ENCODE measurements around the gene THAP6. TPM values are rescaled to one million over a fixed set of nuclear protein-coding genes. Genes with fewer than 3 reads are reported as not detected.
"Not testable (repeated sequence)": the region's sequence is repeated elsewhere in the genome, so short reads cannot be mapped to it uniquely, and the experiment has no call there.

The THAP6 gene
- total RNA-seq, 2 donors from 2014 or later, result 13.7 to 25.0 TPM

DNA sequence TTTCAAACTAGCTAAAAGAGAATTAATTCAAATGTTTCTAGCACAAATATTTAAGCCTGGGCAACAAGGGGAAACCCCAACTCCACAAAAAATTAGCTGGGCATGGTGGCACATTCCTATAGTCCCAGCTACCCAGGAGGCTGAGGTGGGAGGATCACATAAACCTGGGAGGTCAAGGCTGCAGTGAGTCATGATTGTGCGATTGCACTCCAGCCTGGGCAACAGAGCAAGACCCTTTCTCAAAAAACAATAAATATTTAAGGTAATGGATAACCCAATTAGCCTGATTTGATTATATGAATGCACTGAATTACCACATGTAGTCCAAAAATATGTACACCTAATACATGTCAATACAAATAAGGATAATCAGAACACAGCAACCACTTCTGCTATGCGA is 14.4 kb upstream of the THAP6 start:
- Histone ChIP-seq H3K4me1 (ENCODE audit: control insufficient read depth, insufficient read depth, low read length) (no peaks in the 10 kb centered on the region), H3K9ac (ENCODE audit: extremely low read depth, low read length, poor library complexity, severe bottlenecking) (no peak overlapping the region), H3K27me3 (ENCODE audit: control insufficient read depth, insufficient read depth, low read length, poor library complexity, severe bottlenecking) (no peaks in the 10 kb centered on the region), H3K4me3 (ENCODE audit: low read length) (no peak overlapping the region), H3K27ac (ENCODE audit: low read depth, low read length) (no peak overlapping the region), H3K36me3 (ENCODE audit: control insufficient read depth, insufficient read depth, low read length) (peaks cover 67% of the 10 kb centered on the region), H3K9me3 (ENCODE audit: control insufficient read depth, low read length) (peaks cover 26% of the 10 kb centered on the region)
- DNase-seq, result no peak
- Mint-ChIP-seq H3K9me3 (peaks cover 11% of the 10 kb centered on the region), H3K27ac (no peak overlapping the region), H3K4me3 (no peak overlapping the region), H3K4me1 (no peaks in the 10 kb centered on the region), H3K27me3 (ENCODE audit: insufficient read depth) (no peaks in the 10 kb centered on the region), H3K36me3 (ENCODE audit: low read depth) (peaks cover 62% of the 10 kb centered on the region)
- no peak for TF ChIP-seq CTCF (conservative IDR thresholded peaks at IDR 0.05)
- WGBS, 2 experiments (ENCODE audit: insufficient coverage in 1 of 2, insufficient read length in 1 of 2), result 94% methylated on average over 2 of the region's 2 CpGs; no CpG with 5 or more reads in 1 of the 2 experiments

GRCh38 chr4:75502671-75503070 is 11.6 kb upstream of the THAP6 start:
- H3K9me3 ChIP-seq (ENCODE audit: control insufficient read depth, low read length), result peaks cover 26% of the 10 kb centered on the region
- 94% methylated on average over 2 of the region's 2 CpGs; no CpG with 5 or more reads in 1 of the 2 experiments for WGBS, 2 experiments (ENCODE audit: insufficient coverage in 1 of 2, insufficient read length in 1 of 2)
- H3K4me3 ChIP-seq (ENCODE audit: low read length), result no peak overlapping the region
- H3K4me3 Mint-ChIP-seq, result no peak overlapping the region
- peaks cover 11% of the 10 kb centered on the region for H3K9me3 Mint-ChIP-seq
- H3K4me1 Mint-ChIP-seq, result peaks cover 8% of the 10 kb centered on the region
- no peak overlapping the region for H3K9ac ChIP-seq (ENCODE audit: extremely low read depth, low read length, poor library complexity, severe bottlenecking)
- DNase-seq, result no peak
- no peaks in the 10 kb centered on the region for H3K4me1 ChIP-seq (ENCODE audit: control insufficient read depth, insufficient read depth, low read length)
- H3K27ac Mint-ChIP-seq, result no peak overlapping the region
- no peak overlapping the region for H3K27ac ChIP-seq (ENCODE audit: low read depth, low read length)
- H3K27me3 ChIP-seq (ENCODE audit: control insufficient read depth, insufficient read depth, low read length, poor library complexity, severe bottlenecking), result no peaks in the 10 kb centered on the region
- peaks cover 76% of the 10 kb centered on the region for H3K36me3 ChIP-seq (ENCODE audit: control insufficient read depth, insufficient read depth, low read length)
- no peak for TF ChIP-seq CTCF (conservative IDR thresholded peaks at IDR 0.05)
- H3K27me3 Mint-ChIP-seq (ENCODE audit: insufficient read depth), result no peaks in the 10 kb centered on the region
- peaks cover 69% of the 10 kb centered on the region for H3K36me3 Mint-ChIP-seq (ENCODE audit: low read depth)

GRCh38 chr4:75505630-75506029 is 8.6 kb upstream of the THAP6 start:
- H3K9me3 Mint-ChIP-seq, result peaks cover 14% of the 10 kb centered on the region
- 67 to 89% methylated on average over 1 to 2 of the region's 2 CpGs for WGBS, 2 experiments (ENCODE audit: insufficient coverage in 1 of 2, insufficient read length in 1 of 2)
- peaks cover 57% of the 10 kb centered on the region for H3K36me3 Mint-ChIP-seq (ENCODE audit: low read depth)

DNA sequence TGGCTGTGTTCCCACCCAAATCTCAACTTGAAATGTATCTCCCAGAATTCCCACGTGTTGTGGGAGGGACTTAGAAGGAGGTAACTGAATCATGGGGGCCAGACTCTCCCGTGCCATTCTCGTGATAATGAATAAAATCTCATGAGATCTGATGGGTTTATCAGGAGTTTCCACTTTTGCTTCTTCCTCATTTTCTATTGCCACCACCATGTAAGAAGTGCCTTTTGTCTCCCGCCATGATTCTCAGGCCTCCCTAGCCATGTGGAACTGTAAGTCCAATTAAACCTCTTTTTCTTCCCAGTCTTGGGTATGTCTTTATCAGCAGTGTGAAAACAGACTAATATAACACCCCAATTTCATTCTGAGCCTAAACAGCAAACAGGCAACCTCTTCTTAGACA is 4.7 kb upstream of the THAP6 start:
- not testable (repeated sequence) for H3K4me1 ChIP-seq (ENCODE audit: control insufficient read depth, insufficient read depth, low read length); H3K27me3 Mint-ChIP-seq (ENCODE audit: insufficient read depth); H3K27me3 ChIP-seq (ENCODE audit: control insufficient read depth, insufficient read depth, low read length, poor library complexity, severe bottlenecking); H3K9ac ChIP-seq (ENCODE audit: extremely low read depth, low read length, poor library complexity, severe bottlenecking); H3K27ac Mint-ChIP-seq; H3K4me3 Mint-ChIP-seq; H3K4me3 ChIP-seq (ENCODE audit: low read length); H3K9me3 ChIP-seq (ENCODE audit: control insufficient read depth, low read length); DNase-seq; H3K27ac ChIP-seq (ENCODE audit: low read depth, low read length)
- H3K36me3 Mint-ChIP-seq (ENCODE audit: low read depth), result peaks cover 35% of the 10 kb centered on the region
- peaks cover 41% of the 10 kb centered on the region for H3K36me3 ChIP-seq (ENCODE audit: control insufficient read depth, insufficient read depth, low read length)
- peaks cover 14% of the 10 kb centered on the region for H3K9me3 Mint-ChIP-seq
- WGBS, 2 experiments (ENCODE audit: insufficient coverage in 1 of 2, insufficient read length in 1 of 2), result 80 to 95% methylated on average over 2 to 4 of the region's 4 CpGs
- H3K4me1 Mint-ChIP-seq, result peaks cover 22% of the 10 kb centered on the region

More at GRCh38 chr4:75505630-75506029, 8.6 kb upstream of the THAP6 start:
- Histone ChIP-seq H3K36me3 (ENCODE audit: control insufficient read depth, insufficient read depth, low read length) (peaks cover 66% of the 10 kb centered on the region), H3K9ac (ENCODE audit: extremely low read depth, low read length, poor library complexity, severe bottlenecking) (no peak overlapping the region), H3K27ac (ENCODE audit: low read depth, low read length) (no peak overlapping the region), H3K4me3 (ENCODE audit: low read length) (no peak overlapping the region), H3K9me3 (ENCODE audit: control insufficient read depth, low read length) (peaks cover 7% of the 10 kb centered on the region), H3K4me1 (ENCODE audit: control insufficient read depth, insufficient read depth, low read length) (no peaks in the 10 kb centered on the region), H3K27me3 (ENCODE audit: control insufficient read depth, insufficient read depth, low read length, poor library complexity, severe bottlenecking) (no peaks in the 10 kb centered on the region)
- H3K27me3 Mint-ChIP-seq (ENCODE audit: insufficient read depth), result no peaks in the 10 kb centered on the region
- TF ChIP-seq CTCF (conservative IDR thresholded peaks at IDR 0.05), result no peak
- H3K4me3 Mint-ChIP-seq, result no peak overlapping the region
- peaks cover 16% of the 10 kb centered on the region for H3K4me1 Mint-ChIP-seq
- H3K27ac Mint-ChIP-seq, result no peak overlapping the region
- DNase-seq, result no peak

Data from endodermal cell (in vitro differentiated cells).